ENCODE results near the gene FAM228B. TPM values are rescaled to one million over a fixed set of nuclear protein-coding genes. Genes with fewer than 3 reads are reported as not detected.
"Not testable (repeated sequence)": the region's sequence is repeated elsewhere in the genome, so short reads cannot be mapped to it uniquely, and the experiment has no call there.

Gene FAM228B
- total RNA-seq, 1 donor from 2014 or later: 3.2 TPM

DNA sequence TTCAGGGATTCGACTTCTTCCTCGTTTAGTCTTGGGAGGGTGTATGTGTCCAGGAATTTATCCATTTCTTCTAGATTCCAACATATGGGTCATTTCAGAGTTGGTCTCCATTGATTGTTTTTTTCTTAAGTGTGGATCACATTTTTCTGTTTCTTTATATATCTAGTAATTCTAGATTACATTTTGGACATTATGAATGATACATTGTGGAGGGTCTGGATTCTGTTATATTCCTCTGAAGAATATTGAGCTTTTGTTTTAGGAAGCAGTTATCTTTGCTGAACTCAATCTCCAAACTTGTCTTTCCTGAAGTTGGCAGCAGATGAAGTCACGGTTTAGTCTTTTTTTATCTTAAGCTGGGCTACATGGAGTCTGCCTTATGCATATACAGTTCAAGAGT is 9.3 kb downstream of the FAM228B start:
- no peaks in the 10 kb centered on the region for H3K36me3 ChIP-seq (ENCODE audit: control insufficient read depth, insufficient read depth, low read length)
- H3K4me3 ChIP-seq (ENCODE audit: low read depth, low read length): no peak overlapping the region
- FAIRE-seq (no peak), DNase-seq (ENCODE audit: low read depth) (no peak)
- no peaks in the 10 kb centered on the region for H3K27me3 ChIP-seq (ENCODE audit: control insufficient read depth, insufficient read depth, low read length)
- TF ChIP-seq, protein P1, sequence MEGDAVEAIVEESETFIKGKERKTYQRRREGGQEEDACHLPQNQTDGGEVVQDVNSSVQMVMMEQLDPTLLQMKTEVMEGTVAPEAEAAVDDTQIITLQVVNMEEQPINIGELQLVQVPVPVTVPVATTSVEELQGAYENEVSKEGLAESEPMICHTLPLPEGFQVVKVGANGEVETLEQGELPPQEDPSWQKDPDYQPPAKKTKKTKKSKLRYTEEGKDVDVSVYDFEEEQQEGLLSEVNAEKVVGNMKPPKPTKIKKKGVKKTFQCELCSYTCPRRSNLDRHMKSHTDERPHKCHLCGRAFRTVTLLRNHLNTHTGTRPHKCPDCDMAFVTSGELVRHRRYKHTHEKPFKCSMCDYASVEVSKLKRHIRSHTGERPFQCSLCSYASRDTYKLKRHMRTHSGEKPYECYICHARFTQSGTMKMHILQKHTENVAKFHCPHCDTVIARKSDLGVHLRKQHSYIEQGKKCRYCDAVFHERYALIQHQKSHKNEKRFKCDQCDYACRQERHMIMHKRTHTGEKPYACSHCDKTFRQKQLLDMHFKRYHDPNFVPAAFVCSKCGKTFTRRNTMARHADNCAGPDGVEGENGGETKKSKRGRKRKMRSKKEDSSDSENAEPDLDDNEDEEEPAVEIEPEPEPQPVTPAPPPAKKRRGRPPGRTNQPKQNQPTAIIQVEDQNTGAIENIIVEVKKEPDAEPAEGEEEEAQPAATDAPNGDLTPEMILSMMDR (IDR thresholded peaks at IDR 0.05; ENCODE audit: insufficient read depth, low read length, severe bottlenecking): no peak

DNA sequence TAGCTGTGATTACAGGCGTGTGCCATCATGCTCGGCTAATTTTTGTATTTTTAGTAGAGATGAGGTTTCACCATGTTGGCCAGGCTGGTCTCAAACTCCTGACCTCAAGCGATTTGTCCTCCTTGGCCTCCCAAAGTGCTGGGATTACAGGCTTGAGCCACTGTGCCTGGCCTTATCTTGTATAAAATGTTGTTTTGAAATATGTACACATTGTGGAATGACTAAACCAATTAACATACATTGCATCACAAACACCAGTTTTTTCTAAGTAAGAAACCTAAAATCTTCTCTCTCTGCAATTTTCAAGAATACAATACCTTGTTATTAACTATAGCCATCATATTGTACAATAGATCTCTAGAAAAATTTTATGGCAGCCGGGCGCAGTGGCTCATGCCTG is 17.0 kb downstream of the FAM228B start:
- FAIRE-seq; H3K36me3 ChIP-seq (ENCODE audit: control insufficient read depth, insufficient read depth, low read length); H3K27me3 ChIP-seq (ENCODE audit: control insufficient read depth, insufficient read depth, low read length); H3K4me3 ChIP-seq (ENCODE audit: low read depth, low read length): not testable (repeated sequence)
- DNase-seq (ENCODE audit: low read depth): peak; percentile 26

DNA sequence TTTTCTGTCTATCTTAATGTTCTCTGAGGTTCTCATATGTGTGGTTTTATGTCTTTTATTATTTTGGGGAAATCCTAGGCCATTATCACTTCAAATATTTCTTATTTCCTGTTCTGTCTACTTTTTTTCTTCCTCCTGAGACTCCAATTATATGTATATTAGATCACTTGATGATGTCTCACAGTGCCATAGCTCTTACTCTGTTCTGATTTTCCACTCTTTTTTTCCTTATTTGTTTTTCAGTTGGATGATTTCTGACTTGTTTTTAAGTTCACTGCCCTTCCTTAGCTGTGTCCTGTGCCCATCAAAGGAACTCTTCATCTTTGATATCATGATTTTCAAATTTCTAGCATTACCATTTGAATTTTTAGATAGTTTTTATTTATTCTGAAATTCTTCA is 24.1 kb downstream of the FAM228B start:
- TF ChIP-seq, protein P1 (IDR thresholded peaks at IDR 0.05; ENCODE audit: insufficient read depth, low read length, severe bottlenecking): no peak
- Histone ChIP-seq H3K36me3 (ENCODE audit: control insufficient read depth, insufficient read depth, low read length) (no peaks in the 10 kb centered on the region), H3K4me3 (ENCODE audit: low read depth, low read length) (no peak overlapping the region), H3K27me3 (ENCODE audit: control insufficient read depth, insufficient read depth, low read length) (no peaks in the 10 kb centered on the region)
- FAIRE-seq: no peak
- DNase-seq (ENCODE audit: low read depth): no peak

DNA sequence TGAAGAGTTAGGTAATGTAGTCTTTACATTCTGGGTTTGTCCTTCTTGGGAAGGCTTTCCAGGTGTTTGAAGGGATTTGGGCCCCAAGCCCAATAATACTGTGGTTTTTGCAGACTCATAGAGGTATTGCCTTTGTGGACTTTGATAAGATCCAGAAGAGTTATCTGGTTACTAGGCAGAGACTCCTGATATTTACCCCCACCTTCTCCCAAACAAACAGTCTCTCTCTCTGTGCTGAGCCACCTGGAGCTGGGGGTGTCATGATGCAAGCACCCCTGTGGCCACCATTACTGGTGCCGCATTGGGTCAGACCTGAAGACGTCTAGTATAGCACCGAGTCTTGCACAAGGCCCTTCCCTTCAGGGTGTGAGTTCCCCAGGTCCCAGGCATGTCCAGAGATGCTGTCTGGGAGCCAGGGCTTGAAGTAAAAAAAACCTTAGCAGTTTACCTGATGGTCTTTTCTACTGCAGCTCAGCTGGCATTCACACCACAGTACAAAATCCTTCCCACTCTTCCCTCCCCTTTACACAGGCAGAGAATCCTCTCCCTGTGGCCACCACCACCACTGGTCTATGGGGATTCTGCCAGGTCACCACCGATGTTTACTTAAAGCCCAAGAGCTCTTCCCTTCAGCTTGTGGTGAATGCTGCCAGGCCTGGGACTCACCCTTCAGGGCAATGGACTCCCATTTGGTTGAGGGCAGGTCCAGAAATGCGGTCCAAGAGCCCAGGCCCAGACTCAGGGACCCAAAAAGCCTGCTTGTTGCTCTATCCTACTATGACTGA is 29.3 kb downstream of the FAM228B start:
- H3K27me3 ChIP-seq (ENCODE audit: control insufficient read depth, insufficient read depth, low read length): no peaks in the 10 kb centered on the region
- no peaks in the 10 kb centered on the region for H3K36me3 ChIP-seq (ENCODE audit: control insufficient read depth, insufficient read depth, low read length)
- DNase-seq (ENCODE audit: low read depth) (no peak), FAIRE-seq (no peak)
- no peak overlapping the region for H3K4me3 ChIP-seq (ENCODE audit: low read depth, low read length)
- TF ChIP-seq, protein P1 (IDR thresholded peaks at IDR 0.05; ENCODE audit: insufficient read depth, low read length, severe bottlenecking): no peak

DNA sequence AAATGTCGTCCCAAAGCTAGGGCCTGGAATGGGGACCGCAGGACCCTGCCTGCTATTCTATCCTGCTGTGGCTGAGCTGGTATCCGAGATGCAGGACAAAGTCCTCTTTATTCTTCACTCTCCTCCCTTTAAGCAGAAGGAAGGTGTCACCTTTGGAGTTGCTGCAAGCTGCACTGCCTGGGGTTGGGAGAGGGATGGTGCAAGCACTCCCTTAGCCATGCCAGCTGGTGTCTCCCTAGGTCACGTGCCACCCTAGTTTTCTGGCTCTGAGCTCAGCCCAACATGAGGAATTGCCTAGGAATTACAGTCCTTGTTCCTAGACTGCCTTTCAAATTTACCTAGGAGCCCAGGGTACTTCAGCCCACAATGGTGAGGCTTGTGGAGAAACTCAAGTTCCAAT is 30.2 kb downstream of the FAM228B start:
- DNase-seq (ENCODE audit: low read depth) (no peak), FAIRE-seq (no peak)
- TF ChIP-seq, protein P1 (IDR thresholded peaks at IDR 0.05; ENCODE audit: insufficient read depth, low read length, severe bottlenecking): no peak
- Histone ChIP-seq H3K4me3 (ENCODE audit: low read depth, low read length) (no peak overlapping the region), H3K27me3 (ENCODE audit: control insufficient read depth, insufficient read depth, low read length) (no peaks in the 10 kb centered on the region), H3K36me3 (ENCODE audit: control insufficient read depth, insufficient read depth, low read length) (no peaks in the 10 kb centered on the region)

DNA sequence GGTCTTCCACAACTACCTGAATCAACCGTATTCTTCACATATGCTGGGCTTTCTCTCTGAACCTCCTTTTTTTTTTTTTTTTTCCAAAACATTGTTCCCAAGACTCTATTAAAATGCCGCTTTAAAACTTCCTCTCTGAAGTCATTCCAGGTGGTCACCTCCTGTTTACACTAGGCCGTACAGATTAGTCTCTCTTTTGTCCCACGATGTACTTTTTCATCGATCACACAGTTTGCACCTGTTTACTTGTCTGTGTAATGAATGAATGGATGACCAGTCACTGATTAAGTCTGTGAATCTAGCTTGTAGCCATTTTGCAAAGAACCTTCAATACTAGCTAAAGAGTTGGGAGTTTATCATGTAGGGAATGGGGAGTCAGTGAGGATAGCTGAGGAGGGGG is 34.9 kb downstream of the FAM228B start:
- no peaks in the 10 kb centered on the region for H3K27me3 ChIP-seq (ENCODE audit: control insufficient read depth, insufficient read depth, low read length)
- DNase-seq (ENCODE audit: low read depth): no peak
- FAIRE-seq: no peak
- TF ChIP-seq, protein P1 (IDR thresholded peaks at IDR 0.05; ENCODE audit: insufficient read depth, low read length, severe bottlenecking): no peak
- no peak overlapping the region for H3K4me3 ChIP-seq (ENCODE audit: low read depth, low read length)
- H3K36me3 ChIP-seq (ENCODE audit: control insufficient read depth, insufficient read depth, low read length): no peaks in the 10 kb centered on the region
